T follicular helper cell (primary cell): ENCODE data around the gene RPS14.

Source experiments
- DNase-seq: peaks from one replicate; pipeline ENCODE4 v3.0.0-alpha.2; 2020; ENCODE audit warnings: low read depth

Gene RPS14

DNA sequence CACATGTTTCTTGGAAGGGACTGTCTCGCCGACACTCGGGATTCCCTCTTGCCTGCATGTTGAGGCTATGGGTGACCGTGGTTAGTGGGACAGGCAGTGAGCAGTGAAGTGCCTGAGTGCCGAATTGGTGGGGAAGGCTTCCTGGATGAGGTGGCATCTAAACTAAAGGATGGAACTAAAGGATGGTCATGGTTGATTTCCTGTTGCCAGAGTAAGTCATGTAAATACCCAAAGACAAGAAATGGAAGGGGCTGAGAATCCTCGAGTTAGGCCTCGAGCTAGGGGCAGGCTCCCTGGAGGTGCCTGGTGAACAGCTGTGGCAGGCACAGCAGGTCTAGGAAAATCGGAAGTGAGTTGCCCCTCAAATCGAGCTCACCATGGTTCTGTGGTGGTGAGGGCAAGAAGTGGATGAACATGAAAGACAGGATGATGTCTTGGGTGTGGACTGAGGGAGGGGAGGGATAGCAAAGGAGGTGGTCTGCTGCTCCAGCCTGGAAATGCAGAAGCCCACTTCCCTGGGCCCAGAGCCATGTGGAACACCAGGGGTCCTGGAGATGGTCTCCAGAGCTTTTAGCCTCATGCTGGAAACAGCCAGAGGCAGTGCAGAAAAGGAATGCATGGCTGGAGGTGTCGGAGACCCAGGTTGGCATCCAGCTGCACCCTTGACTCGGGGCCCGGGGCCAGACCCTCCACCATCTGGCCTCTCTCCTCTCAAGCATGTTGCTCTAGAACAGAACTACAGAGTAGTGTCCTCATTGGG lies 49.0 kb downstream of the RPS14 start:
- DNase-seq = no peak

DNA sequence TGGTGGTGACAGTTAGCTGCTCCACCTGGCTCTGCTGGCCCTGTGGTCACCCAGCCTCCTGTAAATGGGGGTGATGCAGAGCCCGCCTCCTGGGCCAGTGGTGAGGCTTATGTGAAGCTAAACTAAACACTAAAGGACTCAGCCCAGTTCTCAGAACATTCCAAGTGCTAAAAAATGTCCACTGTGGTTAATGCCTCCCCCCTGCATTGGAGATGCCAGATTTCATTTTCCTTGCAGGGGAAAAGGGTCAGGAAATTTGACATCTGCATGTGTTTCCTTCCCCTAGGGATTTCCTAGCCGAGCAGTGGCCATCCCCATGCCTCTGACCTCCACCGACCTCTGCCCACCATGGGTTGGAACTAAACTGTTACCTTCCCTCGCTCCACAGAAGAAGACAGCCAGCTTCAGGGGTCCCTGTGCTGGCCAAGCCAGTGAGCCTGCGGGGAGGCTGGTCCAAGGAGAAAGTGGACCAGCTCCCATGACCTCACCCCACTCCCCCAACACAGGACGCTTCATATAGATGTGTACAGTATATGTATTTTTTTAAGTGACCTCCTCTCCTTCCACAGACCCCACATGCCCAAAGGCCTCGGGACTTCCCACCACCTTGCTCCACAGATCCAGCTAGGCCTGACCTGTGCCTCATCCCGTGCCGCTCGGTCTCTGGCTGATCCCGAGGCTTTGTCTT lies 49.9 kb downstream of the RPS14 start:
- DNase-seq = no peak

DNA sequence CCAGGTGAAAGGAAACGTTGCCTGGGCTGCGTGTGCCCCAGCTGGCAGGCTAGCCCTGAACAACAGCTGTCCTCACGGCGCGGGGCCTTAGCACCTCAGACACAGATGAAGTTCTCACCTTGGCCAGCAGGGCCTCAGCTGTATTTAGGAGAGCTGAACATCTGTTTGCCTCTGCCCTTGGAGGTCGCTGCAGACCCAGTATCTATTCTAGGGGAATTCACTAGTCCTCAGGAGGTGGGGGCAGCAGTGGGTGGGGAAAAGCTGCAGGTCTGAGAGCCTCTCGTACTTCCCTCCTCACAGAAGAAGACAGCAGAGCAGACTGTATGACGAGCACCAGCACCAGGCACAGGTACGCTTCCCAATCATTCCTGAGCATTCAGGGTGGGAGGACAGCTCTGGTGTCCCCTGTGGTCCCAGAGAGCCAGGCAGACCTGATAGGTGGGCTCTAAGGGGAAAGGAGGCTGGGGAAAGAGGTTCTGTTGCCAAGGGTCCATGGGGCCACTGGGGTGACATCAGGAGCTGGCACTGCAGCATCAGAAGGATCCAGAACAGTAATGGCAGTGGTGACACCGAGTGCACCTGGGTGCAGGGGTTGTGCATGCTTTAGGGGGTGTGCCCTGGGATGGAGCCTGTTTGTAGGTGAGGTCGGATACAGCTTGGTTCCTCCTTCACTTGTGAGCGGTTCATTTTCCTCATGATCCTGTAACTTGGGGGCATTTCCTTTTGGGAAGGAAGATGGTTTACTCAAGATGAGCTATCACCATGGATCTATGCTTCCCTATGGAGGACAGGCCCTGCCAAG lies 50.6 kb downstream of the RPS14 start:
- no peak for DNase-seq

DNA sequence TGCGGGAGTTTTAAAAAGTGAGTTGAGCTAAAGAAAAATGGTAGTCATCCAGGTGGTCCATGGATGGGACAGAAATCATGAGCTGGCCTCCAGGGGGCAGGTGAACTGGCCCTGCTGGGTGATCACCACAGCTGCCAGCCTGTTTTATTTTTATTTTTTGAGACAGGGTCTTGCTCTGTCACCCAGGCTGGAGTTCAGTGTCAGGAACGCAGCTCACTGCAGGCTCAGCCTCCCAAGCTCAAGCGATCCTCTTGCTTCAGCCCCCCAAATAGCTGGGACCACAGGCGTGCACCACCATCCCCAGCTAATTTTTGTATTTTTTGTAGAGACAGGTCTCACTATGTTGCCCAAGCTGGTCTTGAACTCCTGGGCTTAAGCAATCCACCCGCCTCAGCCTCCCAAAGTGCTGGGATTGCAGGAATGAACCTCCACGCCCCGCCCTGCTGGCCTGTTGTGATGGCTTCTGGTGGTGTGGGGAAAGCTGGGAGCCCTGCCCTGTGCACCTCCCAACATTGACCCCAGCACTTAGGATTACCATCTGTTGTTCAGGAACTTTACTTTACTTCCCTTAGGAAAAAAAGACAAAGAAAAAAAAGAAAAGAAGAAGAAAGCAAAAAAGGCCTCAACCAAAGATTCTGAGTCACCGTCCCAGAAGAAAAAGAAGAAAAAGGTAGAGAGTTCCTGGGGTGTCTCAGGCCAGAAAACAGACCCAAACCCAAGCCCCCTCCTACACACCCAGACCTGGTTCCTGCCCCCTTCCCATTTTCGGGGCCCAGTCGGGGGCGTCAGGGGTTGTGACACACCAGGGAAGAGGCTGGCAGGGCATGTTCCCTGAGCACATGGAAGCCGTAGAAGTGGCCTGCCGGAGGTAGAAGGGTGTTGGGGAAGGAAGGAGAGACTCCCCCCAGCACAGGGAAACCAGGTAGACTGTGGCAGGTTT lies 51.5 kb downstream of the RPS14 start:
- no peak for DNase-seq

DNA sequence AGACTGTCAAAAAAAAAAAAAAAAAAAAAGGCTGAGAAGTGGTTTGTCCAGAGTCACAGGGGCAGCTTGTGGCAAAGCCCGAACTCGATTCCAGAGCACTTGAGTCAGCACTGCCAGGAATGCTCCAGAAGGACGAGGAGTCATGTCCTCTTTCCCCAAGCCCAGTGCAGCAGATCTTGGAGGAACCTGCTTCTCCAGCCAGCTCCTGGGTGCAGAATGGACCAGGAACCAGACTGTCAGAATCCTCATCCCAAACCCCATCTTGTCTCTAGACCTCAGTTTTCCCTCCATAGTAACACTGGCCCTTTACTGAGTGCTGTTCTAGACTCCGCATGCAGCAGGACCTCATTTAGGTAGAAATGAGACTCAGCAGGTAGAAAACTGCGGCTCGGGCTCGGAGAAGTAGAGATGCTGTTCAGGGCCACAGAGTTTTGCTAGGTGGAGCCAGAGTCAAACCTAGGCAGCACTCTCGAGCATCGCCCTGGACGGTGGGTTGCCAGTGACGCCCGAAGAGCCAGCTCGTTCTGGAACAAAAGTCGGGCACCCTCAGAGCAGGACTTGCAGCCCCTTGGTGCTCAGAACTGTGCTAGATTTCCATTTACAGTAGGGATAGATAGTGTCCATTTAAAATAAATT lies 52.3 kb downstream of the RPS14 start:
- DNase-seq = no peak

DNA sequence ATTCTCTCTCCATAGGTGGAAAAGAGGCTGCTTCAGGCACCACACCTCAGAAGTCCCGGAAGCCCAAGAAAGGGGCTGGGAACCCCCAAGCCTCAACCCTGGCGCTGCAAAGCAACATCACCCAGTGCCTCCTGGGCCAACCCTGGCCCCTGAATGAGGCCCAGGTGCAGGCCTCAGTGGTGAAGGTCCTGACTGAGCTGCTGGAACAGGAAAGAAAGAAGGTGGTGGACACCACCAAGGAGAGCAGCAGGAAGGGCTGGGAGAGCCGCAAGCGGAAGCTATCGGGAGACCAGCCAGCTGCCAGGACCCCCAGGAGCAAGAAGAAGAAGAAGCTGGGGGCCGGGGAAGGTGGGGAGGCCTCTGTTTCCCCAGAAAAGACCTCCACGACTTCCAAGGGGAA lies 53.3 kb downstream of the RPS14 start:
- DNase-seq = no peak

DNA sequence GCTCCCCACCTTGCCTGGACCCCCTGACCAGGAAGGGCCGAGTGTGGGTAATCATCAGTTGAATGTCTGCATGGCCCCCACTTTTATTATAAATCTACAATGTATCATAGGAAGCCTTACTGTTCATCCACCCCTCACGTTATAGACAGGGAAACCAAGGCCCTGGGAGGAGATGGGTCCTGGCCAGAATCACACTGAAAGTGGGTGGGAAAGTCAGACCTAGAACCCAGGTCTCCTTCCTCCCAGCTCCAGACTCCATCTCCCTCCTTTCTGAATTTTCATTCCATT lies 53.9 kb downstream of the RPS14 start:
- DNase-seq = no peak

DNA sequence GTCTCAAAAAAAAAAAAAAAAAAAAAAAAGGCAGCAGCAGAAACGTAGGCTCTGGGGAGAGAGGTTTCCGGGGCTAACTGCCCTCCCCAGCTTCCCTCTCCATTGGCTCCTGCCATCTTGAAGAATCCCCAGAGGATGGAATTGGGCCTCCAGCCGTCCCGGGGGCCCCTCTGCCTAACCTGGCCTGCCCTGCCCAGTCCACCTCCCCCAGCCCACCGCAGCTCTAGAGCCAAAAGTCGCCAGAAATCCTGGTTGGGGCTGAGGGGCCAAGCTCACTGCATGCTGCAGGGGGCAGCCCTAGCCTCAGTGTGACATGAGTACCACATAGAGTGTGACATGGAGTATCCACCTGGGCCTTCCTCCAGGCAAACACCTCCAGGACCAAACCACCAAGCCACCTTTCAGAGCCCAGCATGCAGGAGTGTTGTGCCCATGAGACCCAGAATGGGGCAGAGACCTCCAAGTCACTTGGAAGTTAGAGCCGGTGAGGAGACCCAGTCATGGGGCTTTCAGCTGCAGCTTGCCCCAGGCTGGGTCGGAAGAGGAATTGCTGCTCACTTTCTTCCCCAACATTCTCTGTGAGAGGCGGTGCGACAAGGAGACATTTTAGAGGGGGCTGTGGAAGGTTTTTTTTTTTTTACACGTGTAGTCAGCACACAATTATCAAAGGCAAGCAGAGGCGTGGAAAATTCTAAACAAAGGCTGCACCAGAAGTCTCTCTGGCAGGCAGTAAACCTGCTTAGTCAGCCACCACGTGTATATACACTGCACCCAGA lies 54.4 kb downstream of the RPS14 start:
- no peak for DNase-seq

DNA sequence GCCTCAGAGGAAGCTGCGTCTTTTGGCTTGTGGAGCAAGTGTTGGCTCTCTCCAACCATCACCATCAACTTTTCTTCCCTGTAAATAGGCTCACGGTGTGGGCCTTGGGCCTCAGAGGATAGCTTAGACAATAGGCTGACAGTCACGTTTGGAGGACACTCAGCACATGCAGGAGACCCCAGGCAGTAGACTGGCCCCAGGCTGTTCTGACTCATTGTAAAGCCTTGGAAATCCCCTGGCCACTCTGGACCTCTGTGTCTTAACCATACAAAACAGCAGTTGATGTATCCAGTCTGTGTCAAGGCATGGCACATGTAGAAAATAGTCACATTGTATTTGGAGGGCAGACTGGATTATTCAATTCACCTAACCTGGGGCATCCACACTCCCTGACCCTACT lies 55.4 kb downstream of the RPS14 start:
- DNase-seq = no peak

DNA sequence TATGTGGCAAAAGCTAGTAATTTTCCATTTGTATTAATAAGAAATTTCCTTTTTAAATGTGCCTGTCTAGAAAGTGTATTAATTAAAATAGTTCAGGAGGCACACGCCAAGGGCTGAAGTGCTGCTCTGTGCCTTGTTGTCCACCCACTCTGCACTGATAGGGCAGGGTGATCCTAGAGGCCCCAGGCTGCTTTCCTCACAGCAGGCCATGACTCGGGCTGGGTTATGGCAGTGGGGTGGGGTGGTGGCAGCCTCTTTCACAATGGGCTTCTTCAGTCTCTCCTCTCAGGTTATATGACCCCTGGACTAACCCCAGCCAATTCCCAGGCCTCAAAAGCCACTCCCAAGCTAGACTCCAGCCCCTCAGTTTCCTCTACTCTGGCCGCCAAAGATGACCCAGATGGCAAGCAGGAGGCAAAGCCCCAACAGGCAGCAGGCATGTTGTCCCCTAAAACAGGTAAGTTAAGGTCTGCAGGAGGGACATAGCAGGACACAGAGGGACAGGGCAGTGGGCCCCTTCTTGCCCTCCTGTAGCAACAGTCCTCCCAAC lies 56.4 kb downstream of the RPS14 start:
- DNase-seq = no peak

DNA sequence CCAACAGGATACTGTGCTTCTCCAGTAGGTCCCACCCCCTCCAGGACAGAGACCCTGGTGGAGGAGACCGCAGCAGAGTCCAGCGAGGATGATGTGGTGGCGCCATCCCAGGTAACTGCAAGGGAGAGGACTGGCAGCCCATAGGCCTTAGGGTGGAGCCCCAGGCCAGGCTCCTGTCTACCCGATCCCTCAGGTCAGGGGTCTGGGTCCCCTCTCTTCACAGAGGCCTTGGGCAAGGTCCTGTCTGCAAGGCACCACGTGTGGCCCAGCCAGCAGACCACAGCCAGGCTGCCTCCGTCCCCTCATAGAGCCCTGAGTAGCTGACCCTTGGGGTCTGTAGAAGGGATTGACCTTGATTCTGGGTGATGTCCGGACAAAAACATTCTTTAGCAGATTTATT lies 56.9 kb downstream of the RPS14 start:
- DNase-seq = no peak
